Measurements from ENCODE around the gene PRL.

The PRL gene

GRCh38 chr6:22290045-22290444 lies 6.8 kb downstream of the PRL start:
- no peak for DNase-seq

GRCh38 chr6:22288721-22289120 lies 8.1 kb downstream of the PRL start:
- no peak for DNase-seq

GRCh38 chr6:22284666-22285065 lies 12.2 kb downstream of the PRL start:
- no peak for DNase-seq

GRCh38 chr6:22281341-22282085 lies 15.3 kb downstream of the PRL start:
- DNase-seq, result no peak

- no peak for DNase-seq
Measured at GRCh38 chr6:22279427-22279826, 17.4 kb downstream of the PRL start.

- no peak for DNase-seq
Measured at GRCh38 chr6:22271081-22271480, 25.8 kb downstream of the PRL start.

GRCh38 chr6:22263748-22264147 lies 33.1 kb downstream of the PRL start:
- DNase-seq, result no peak

GRCh38 chr6:22254886-22255285 lies 42.0 kb downstream of the PRL start:
- no peak for DNase-seq

GRCh38 chr6:22253955-22254655 lies 42.7 kb downstream of the PRL start:
- DNase-seq, result no peak

- no peak for DNase-seq
Measured at GRCh38 chr6:22251348-22251747, 45.5 kb downstream of the PRL start.

GRCh38 chr6:22250486-22250885 lies 46.4 kb downstream of the PRL start:
- DNase-seq, result peak; percentile 93

GRCh38 chr6:22249711-22250350 lies 47.0 kb downstream of the PRL start:
- peak; percentile 55 for DNase-seq

- DNase-seq, result no peak
Measured at GRCh38 chr6:22248513-22249308, 48.1 kb downstream of the PRL start.

- no peak for DNase-seq
Measured at GRCh38 chr6:22247916-22248482, 48.8 kb downstream of the PRL start.

GRCh38 chr6:22240025-22240424 lies 56.8 kb downstream of the PRL start:
- no peak for DNase-seq

GRCh38 chr6:22239261-22239921 lies 57.4 kb downstream of the PRL start:
- DNase-seq, result no peak

GRCh38 chr6:22238861-22239260 lies 58.0 kb downstream of the PRL start:
- no peak for DNase-seq

GRCh38 chr6:22237526-22237925 lies 59.3 kb downstream of the PRL start:
- DNase-seq, result no peak

Data from DMS79 (cell line).